Stimulated activated CD4-positive, alpha-beta T cell treated with anti-CD3 and anti-CD28 coated beads, TNF-alpha, amount 100 ng/mL, for 1 hour (primary cell): ENCODE results near the gene YPEL1.
"Not testable (repeated sequence)": the region's sequence is repeated elsewhere in the genome, so short reads cannot be mapped to it uniquely, and the experiment has no call there.

Source experiments
- DNase-seq, 3 donors: peaks; one replicate each; pipeline ENCODE4 v3.0.0-alpha.2; 2020; ENCODE audit warnings: low read depth in 3 of 3, low spot score in 1 of 3

Gene YPEL1

DNA sequence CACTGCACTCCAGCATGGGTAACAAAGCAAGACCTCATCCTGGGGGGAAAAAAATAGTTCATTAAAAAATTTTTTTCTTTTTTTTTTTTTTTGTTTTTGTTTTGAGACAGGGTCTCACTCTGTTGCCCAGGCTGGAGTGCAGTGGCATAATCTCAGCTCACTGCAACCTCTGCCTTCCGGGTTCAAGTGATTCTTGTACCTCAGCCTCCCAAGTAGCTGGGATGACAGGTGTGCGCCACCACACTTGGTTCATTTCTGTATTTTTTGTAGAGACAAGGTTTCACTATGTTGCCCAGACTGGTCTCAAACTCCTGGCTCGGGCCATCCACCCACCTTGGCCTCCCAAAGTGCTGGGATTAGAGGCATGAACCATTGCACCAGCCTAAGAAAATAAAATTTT lies 11.1 kb downstream of the YPEL1 start:
- not testable (repeated sequence) for DNase-seq

DNA sequence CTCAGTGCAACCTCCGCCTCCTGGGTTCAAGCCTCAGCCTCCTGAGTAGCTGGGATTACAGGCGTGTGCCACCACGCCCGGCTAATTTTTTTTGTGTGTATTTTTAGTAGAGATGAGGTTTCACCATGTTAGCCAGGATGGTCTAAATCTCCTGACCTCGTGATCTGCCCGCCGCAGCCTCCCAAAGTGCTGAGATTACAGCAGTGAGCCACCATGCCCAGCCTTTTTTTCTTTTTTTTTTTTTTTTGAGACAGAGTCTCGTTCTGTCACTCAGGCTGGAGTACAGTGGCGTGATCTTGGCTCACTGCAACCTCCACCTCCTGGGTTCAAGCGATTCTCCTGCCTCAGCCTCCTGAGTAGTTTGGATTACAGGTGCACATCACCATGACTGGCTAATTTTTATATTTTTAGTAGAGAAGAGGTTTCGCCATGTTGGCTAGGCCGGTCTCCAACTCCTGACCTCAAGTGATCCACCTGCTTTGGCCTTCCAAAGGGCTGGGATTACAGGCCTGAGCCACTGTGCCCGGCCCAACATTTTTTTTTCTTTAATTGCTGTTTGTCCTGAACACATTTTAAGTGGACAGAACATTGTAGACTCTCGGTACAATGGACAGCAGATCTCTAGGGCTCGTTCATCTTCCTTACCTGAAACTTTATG lies 14.3 kb downstream of the YPEL1 start:
- not testable (repeated sequence) for DNase-seq

DNA sequence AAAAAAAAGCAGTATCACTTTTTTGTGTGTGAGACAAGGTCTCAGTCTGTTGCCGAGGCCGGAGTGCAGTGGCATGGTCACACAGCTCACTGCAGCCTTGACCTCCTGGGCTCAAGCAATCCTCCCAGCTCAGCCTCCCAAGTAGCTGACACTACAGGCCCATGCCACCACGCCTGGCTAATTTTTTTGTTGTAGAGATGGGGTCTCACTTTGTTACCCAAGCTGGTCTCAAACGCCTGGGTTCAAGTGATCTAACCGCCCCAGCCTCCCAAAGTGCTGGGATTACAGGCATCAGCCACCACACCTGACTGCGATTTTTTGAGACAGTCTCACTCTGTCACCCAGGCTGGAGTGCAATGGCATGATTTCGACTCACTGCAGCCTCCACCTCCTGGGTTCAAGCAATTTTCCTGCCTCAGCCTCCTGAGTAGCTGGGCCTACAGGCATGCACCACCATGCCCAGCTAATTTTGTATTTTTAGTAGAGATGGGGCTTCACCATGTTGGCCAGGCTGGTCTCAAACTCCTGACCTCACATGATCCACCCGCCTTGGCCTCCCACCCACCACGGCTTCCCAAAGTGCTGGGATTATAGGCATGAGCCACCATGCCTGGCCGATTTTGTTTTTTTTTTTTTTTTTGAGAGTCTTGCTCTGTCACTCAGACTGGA lies 15.3 kb downstream of the YPEL1 start:
- DNase-seq, result not testable (repeated sequence)

DNA sequence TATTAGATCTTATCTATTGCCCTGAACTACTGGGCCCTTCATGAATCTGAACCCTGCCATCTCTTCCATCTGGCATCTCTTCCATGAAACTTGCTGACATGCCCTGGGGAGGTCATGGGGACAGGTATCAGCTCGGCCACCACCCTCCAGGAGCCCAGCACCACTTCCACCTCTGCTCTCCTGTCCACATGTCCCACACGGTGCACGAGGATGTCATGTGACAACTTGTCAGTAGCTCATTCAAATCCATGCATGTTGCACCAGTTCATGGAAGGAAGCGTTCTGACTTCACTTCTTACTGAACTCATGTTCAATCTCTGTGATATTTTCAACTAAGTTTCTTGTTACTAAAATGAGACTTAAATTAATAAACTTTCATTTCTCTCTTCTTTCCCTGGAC lies 16.6 kb downstream of the YPEL1 start:
- DNase-seq, result no peak

DNA sequence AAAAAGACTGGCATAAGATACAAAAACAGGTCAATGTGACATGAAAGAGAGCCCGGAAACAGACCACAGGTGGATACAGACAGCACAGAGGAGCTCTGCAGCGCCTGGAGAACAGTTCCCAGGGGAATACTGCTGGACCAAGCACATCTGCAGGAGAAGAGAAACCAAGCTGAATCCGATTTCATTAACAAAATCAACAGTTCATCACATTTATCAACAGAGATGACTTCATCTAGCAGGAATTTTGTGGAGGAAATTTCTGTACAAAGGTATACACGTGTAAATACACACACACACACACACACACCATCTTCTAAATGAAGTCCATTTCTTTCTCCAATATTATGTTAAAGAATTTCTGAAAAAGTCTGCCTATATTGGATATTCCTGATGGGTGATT lies 17.1 kb downstream of the YPEL1 start:
- DNase-seq, result no peak

GRCh38 chr22:21716395-21717122 lies 19.0 kb downstream of the YPEL1 start:
- not testable (repeated sequence) for DNase-seq

GRCh38 chr22:21714786-21715185 lies 20.8 kb downstream of the YPEL1 start:
- DNase-seq, result no peak

DNA sequence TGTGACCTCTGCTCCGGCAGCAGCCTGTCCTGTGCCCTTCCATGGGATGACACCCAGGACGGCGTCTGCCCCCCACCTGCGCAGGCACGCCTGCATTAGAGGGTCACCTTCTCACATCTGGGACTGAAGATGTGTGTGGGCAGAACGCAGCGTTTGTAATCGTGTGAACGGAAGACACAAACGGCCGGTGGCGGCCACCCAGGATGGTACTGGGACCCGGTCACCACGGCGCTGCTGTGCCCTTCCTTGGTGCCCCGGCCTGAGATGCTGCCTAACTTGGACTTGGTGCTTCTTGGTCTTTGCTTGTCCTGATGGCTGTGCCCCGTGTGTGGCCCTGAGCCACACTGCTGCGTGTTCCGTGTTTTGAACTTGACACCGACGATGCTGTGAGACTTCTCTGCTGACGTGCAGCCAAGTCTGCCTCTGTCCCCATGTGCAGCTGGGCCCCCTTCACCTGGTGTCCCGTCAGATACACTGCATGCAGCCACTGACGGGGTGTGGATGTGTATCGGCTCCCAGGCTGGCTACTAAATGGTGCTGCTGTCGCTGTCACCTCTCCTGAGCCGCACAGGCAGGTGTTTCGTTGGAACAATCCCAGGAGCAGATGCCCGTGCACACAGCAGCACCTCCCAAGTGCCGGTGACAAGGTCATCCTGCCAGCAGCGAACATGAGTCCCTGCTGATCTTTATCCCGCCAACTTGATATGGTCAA lies 21.4 kb downstream of the YPEL1 start:
- DNase-seq, result no peak

DNA sequence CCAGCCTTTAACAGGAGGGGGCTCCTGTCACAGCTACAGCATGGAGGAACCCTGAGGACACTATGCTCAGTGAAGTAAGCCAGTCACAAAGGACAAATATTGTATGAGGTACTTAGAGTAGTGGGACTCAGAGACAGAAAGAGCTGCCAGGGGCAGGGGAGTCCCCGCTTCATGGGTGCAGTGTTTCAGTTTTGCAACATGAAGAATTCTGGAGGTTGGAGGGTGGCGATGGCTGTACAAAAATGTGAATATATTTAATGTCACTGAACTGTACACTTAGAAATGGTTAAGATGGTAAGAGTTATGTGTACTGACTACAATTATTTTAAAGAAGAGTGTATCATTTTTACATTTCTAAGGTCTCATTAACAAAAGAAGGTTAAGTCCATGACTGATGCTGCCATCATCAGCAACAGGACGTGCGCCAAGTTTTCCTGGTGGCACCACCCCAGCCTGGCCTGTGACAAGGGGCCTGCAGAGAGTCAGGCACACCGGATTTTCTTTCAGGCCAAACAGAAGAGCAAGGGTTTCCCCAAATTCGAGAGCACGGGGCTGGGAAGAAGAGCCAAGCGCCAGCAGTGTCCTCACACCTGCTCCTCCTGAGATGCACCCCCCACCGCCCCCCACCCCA lies 22.1 kb downstream of the YPEL1 start:
- no peak for DNase-seq

DNA sequence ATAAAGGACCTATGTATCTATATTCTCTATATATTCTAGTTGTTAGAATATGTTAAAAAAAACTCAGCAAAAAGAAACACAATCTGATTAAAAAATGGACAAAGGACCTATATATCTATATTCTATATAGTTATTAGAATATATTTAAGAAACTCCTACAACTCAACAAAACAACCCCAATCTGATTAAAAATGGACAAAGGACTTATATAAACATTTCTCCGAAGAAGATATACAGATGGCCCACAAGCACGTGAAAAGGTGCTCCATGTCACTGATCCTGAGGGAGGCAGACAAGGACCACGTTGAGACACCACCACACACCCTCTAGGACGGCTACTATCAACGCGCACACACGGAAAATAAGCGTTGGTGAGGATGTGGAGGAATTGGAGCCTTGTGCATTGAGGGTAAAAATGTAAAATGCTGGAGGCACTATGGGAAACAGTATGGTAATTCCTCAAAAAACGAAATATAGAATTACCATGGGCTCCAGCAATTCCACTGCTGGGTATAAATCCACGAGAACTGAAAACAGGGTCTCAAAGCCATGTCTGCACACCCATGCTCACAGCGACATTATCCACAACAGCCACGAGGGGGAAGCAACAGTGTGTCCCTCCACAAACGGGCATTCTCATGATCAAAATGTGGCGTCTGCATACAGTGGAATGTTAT lies 22.7 kb downstream of the YPEL1 start:
- DNase-seq, result peak in 2 of 3 donors; percentile 18 to 19

GRCh38 chr22:21711851-21712250 lies 23.7 kb downstream of the YPEL1 start:
- no peak for DNase-seq

- no peak for DNase-seq
Measured at GRCh38 chr22:21710156-21710555, 25.4 kb downstream of the YPEL1 start.

- DNase-seq, result no peak
Measured at GRCh38 chr22:21709688-21710087, 25.9 kb downstream of the YPEL1 start.

GRCh38 chr22:21708960-21709359 lies 26.6 kb downstream of the YPEL1 start:
- DNase-seq, result no peak

DNA sequence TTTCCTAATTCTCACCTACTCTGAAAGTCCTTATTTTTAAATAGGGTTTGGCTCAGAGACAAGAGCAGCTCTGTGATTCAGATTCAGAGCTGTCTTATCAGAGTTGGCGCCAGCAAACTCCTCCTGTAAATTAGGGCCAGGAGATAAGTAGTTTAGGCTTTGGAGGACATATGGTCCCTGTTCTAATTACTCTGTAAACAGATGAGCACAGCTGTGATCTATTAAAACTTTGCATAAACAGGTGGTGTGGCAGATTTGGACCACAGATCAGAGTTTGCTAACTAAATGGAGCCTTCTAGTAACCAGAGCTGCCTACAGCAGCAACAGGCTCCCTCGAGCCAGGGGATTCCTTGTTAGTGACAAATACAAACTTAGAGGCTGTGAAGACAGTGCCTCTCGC lies 27.9 kb downstream of the YPEL1 start:
- DNase-seq, result no peak

DNA sequence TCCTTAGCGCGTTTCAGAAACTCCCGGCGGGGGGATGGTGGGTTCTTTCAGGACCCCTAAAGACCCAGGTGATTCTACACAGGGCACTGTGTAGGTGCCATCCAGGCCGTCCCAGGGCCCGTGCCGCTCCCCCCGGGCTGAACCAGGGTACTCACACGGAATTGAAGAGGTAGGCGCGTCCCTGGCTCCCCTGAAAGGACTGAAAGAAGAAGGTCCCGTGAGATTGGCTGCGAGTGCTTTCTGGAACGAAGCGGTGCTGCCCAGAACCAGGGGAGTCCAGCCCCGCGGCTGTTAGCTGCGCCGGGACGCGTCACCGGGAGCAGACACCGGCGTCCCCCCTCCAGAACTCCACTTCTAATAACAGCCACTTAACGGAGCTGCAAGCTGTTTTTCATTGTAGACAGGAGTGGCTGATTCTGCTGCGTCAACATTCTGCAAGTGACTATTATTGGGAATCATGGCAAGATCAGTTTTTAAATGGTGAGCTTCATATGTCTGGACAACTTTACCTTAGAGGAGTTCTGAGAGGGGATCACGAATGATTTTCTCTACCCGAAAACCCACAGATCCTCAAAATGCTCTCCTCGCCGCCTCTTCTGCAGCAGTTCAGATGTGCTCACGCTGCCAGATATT lies 31.8 kb downstream of the YPEL1 start:
- no peak for DNase-seq

- no peak for DNase-seq
Measured at GRCh38 chr22:21702700-21703683, 32.6 kb downstream of the YPEL1 start.

GRCh38 chr22:21702094-21702493 lies 33.5 kb downstream of the YPEL1 start:
- DNase-seq, result no peak

- DNase-seq, result no peak
Measured at GRCh38 chr22:21701384-21701971, 34.1 kb downstream of the YPEL1 start.
